Glomerular visceral epithelial cell (primary cell): ENCODE measurements around the gene FCGBP.

ENCODE experiments used
- DNase-seq: peaks from one replicate; pipeline ENCODE4 v3.0.0-alpha.2; 2016; ENCODE audit errors: extremely low spot score

The FCGBP gene

GRCh38 chr19:39946532-39946931, 12.1 kb upstream of the FCGBP start:
- peak; percentile 65 for DNase-seq

GRCh38 chr19:39943586-39943985, 9.2 kb upstream of the FCGBP start:
- no peak for DNase-seq

GRCh38 chr19:39942366-39942730, 7.9 kb upstream of the FCGBP start:
- DNase-seq: no peak

GRCh38 chr19:39941615-39942365, 7.4 kb upstream of the FCGBP start:
- DNase-seq: peak; percentile 81

GRCh38 chr19:39941151-39941550, 6.7 kb upstream of the FCGBP start:
- DNase-seq: no peak

GRCh38 chr19:39940221-39940833, 5.9 kb upstream of the FCGBP start:
- no peak for DNase-seq

- DNase-seq: no peak
Observed at GRCh38 chr19:39939556-39939955, 5.1 kb upstream of the FCGBP start.

- no peak for DNase-seq
Observed at GRCh38 chr19:39937787-39938186, 3.4 kb upstream of the FCGBP start.

GRCh38 chr19:39937094-39937720, 2.8 kb upstream of the FCGBP start:
- no peak for DNase-seq

GRCh38 chr19:39936622-39937021, 2.2 kb upstream of the FCGBP start:
- DNase-seq: no peak

GRCh38 chr19:39936020-39936419, 1.6 kb upstream of the FCGBP start:
- no peak for DNase-seq

GRCh38 chr19:39935364-39935661, 879 bp upstream of the FCGBP start:
- no peak for DNase-seq

- DNase-seq: no peak
Observed at GRCh38 chr19:39929750-39930149, 4.7 kb downstream of the FCGBP start.

- no peak for DNase-seq
Observed at GRCh38 chr19:39928357-39928725, 6.1 kb downstream of the FCGBP start.

- DNase-seq: no peak
Observed at GRCh38 chr19:39927524-39928356, 6.7 kb downstream of the FCGBP start.

- no peak for DNase-seq
Observed at GRCh38 chr19:39927076-39927475, 7.4 kb downstream of the FCGBP start.

GRCh38 chr19:39926170-39926760, 8.2 kb downstream of the FCGBP start:
- DNase-seq: no peak

- no peak for DNase-seq
Observed at GRCh38 chr19:39924952-39925351, 9.5 kb downstream of the FCGBP start.

- no peak for DNase-seq
Observed at GRCh38 chr19:39924389-39924788, 10.0 kb downstream of the FCGBP start.

GRCh38 chr19:39923862-39924261, 10.6 kb downstream of the FCGBP start:
- DNase-seq: no peak

- no peak for DNase-seq
Observed at GRCh38 chr19:39919976-39920375, 14.5 kb downstream of the FCGBP start.

GRCh38 chr19:39918183-39918651, 16.2 kb downstream of the FCGBP start:
- DNase-seq: no peak
